ENCODE results near the gene BTBD7. TPM values are rescaled to one million over a fixed set of nuclear protein-coding genes. Genes with fewer than 3 reads are reported as not detected.

Gene BTBD7
- total RNA-seq, result 10.2 and 13.4 TPM in 2 replicates

GRCh38 chr14:93332853-93333630 is at the start of gene BTBD7:
Gene BTBD7, minus strand, starts transcription at chr14:93333036. Its CDS starts 36,985 bp downstream, at chr14:93296051.

GRCh38 chr14:93346926-93347721 is 14.3 kb upstream of the BTBD7 start, which contains the start of gene COX8C:
Gene COX8C, plus strand, starts transcription at chr14:93347182. Its CDS starts 87 bp downstream, at chr14:93347269.

GRCh38 chr14:93206793-93207467 is 125.9 kb downstream of the BTBD7 start, which contains the start of the genes GON7 and UBR7:
Gene GON7, minus strand, starts transcription at chr14:93207065. Its CDS starts 28 bp downstream, at chr14:93207037.
Gene UBR7, plus strand, starts transcription at chr14:93207256. Its CDS starts 36 bp downstream, at chr14:93207292.

Other genes with a start within 250 kb of the BTBD7 start
- gene ITPK1, start 217.1 kb downstream of the BTBD7 start, total RNA-seq, result 45.3 and 50.6 TPM in 2 replicates
- gene MOAP1, start 148.1 kb downstream of the BTBD7 start, total RNA-seq, result 11.8 and 12.6 TPM in 2 replicates
- gene LYSET, start 147.7 kb downstream of the BTBD7 start, total RNA-seq, result 9.5 and 13.5 TPM in 2 replicates
- gene GON7, start 126.0 kb downstream of the BTBD7 start, total RNA-seq, result 9.8 and 13.0 TPM in 2 replicates
- gene UBR7, start 125.8 kb downstream of the BTBD7 start, total RNA-seq, result 13.1 and 24.5 TPM in 2 replicates
- not detected in 2 replicates for gene COX8C, start 14.1 kb upstream of the BTBD7 start, total RNA-seq
- gene UNC79, start 97.9 kb upstream of the BTBD7 start, total RNA-seq, result not detected in 2 replicates

Measured in airway epithelial cell (primary cell).